H9 (cell line): Measurements from ENCODE around the gene RAB7B. TPM values are rescaled to one million over a fixed set of nuclear protein-coding genes. Genes with fewer than 3 reads are reported as not detected.

Experiments
- DNase-seq: peaks from one replicate; pipeline ENCODE4 v3.0.0-alpha.2; 2017
- H2AFZ ChIP-seq: one replicate; pipeline ENCODE4 v1.6.1; 2013; ENCODE audit warnings: mild to moderate bottlenecking, low read length, control low read depth, moderate library complexity
- H2AK5ac ChIP-seq: 2 replicates; pipeline ENCODE4 v1.6.1; 2013; ENCODE audit warnings: low read length, control low read depth, mixed read lengths; ENCODE audit not compliant: insufficient read length
- H2BK120ac ChIP-seq: one replicate; pipeline ENCODE4 v1.6.1; 2013; ENCODE audit warnings: low read depth, mild to moderate bottlenecking, low read length, control low read depth, inconsistent platforms; ENCODE audit not compliant: poor library complexity, severe bottlenecking
- H2BK12ac ChIP-seq: 2 replicates; pipeline ENCODE4 v1.6.1; 2013; ENCODE audit warnings: low read length, control low read depth, mixed read lengths, low read depth; ENCODE audit not compliant: insufficient read length
- H2BK15ac ChIP-seq: 2 replicates; pipeline ENCODE4 v1.6.1; 2013; ENCODE audit warnings: low read depth, low read length, control low read depth
- H2BK20ac ChIP-seq: one replicate; pipeline ENCODE4 v1.6.1; 2013; ENCODE audit warnings: low read depth, mild to moderate bottlenecking, low read length, control low read depth, inconsistent platforms; ENCODE audit not compliant: poor library complexity, severe bottlenecking
- H2BK5ac ChIP-seq: 2 replicates; pipeline ENCODE4 v1.6.1; 2013; ENCODE audit warnings: low read length, control low read depth, mixed read lengths; ENCODE audit not compliant: insufficient read length
- H3K14ac ChIP-seq: 2 replicates; pipeline ENCODE4 v1.6.1; 2013; ENCODE audit warnings: low read length, control low read depth; ENCODE audit not compliant: insufficient read depth
- H3K18ac ChIP-seq: 2 replicates; pipeline ENCODE4 v1.6.1; 2013; ENCODE audit warnings: low read depth, mild to moderate bottlenecking, mixed read lengths, low read length, control low read depth; ENCODE audit not compliant: insufficient read length
- H3K23ac ChIP-seq: 2 replicates; pipeline ENCODE4 v1.6.1; 2013; ENCODE audit warnings: low read length, control low read depth, mixed read lengths, low read depth; ENCODE audit not compliant: insufficient read length
- H3K23me2 ChIP-seq: 2 replicates; pipeline ENCODE4 v1.6.1; 2013; ENCODE audit warnings: low read depth, mild to moderate bottlenecking, mixed read lengths, low read length, control low read depth; ENCODE audit not compliant: insufficient read length, poor library complexity, severe bottlenecking
- H3K27ac ChIP-seq: 2 replicates; pipeline ENCODE4 v1.5.1; 2013; ENCODE audit warnings: low read length, control low read depth, mixed read lengths, low read depth; ENCODE audit not compliant: insufficient read length
- H3K27me3 ChIP-seq: 2 replicates; pipeline ENCODE4 v1.6.1; 2013; ENCODE audit warnings: low read length, control low read depth, inconsistent platforms; ENCODE audit not compliant: insufficient read depth
- H3K4ac ChIP-seq: 2 replicates; pipeline ENCODE4 v1.6.1; 2013; ENCODE audit warnings: low read depth, mild to moderate bottlenecking, control low read depth, inconsistent platforms, low read length, moderate library complexity
- H3K4me1 ChIP-seq: 2 replicates; pipeline ENCODE4 v1.6.1; 2013; ENCODE audit warnings: low read length, control low read depth, inconsistent platforms; ENCODE audit not compliant: insufficient read depth
- H3K4me2 ChIP-seq: 2 replicates; pipeline ENCODE4 v1.6.1; 2013; ENCODE audit warnings: low read length, control low read depth, mixed read lengths; ENCODE audit not compliant: insufficient read length, insufficient read depth
- H3K56ac ChIP-seq: 2 replicates; pipeline ENCODE4 v1.6.1; 2013; ENCODE audit warnings: low read depth, mild to moderate bottlenecking, mixed read lengths, low read length, control low read depth; ENCODE audit not compliant: insufficient read length
- H3K79me1 ChIP-seq: 2 replicates; pipeline ENCODE4 v1.6.1; 2013; ENCODE audit warnings: low read depth, mild to moderate bottlenecking, moderate library complexity, low read length, control low read depth, inconsistent platforms; ENCODE audit not compliant: insufficient read depth, poor library complexity, severe bottlenecking
- H3K79me2 ChIP-seq: 2 replicates; pipeline ENCODE4 v1.6.1; 2013; ENCODE audit warnings: low read length, control low read depth, inconsistent platforms; ENCODE audit not compliant: insufficient read depth
- H3K9ac ChIP-seq: 2 replicates; pipeline ENCODE4 v1.6.1; 2013; ENCODE audit warnings: low read length, control low read depth, mixed read lengths; ENCODE audit not compliant: insufficient read length; ENCODE audit errors: extremely low read depth
- H3K9me3 ChIP-seq: one replicate; pipeline ENCODE4 v1.6.1; 2013; ENCODE audit warnings: low read depth, low read length, inconsistent platforms; ENCODE audit not compliant: control insufficient read depth
- H3T11ph ChIP-seq: one replicate; pipeline ENCODE4 v1.6.1; 2013; ENCODE audit warnings: mild to moderate bottlenecking, low read length, control low read depth, inconsistent platforms
- H4K20me1 ChIP-seq: one replicate; pipeline ENCODE4 v1.6.1; 2013; ENCODE audit not compliant: control insufficient read depth, insufficient read length, insufficient read depth
- H4K5ac ChIP-seq: 2 replicates; pipeline ENCODE4 v1.6.1; 2013; ENCODE audit warnings: low read depth, mild to moderate bottlenecking, mixed read lengths, low read length, control low read depth; ENCODE audit not compliant: insufficient read length
- H4K8ac ChIP-seq: replicated peaks from 2 replicates; pipeline ENCODE4 v1.6.1; 2013; ENCODE audit warnings: low read length, control low read depth, mixed read lengths, low read depth; ENCODE audit not compliant: insufficient read length
- H4K91ac ChIP-seq: 2 replicates; pipeline ENCODE4 v1.6.1; 2013; ENCODE audit warnings: low read depth, mild to moderate bottlenecking, moderate library complexity, mixed read lengths, low read length, control low read depth; ENCODE audit not compliant: insufficient read length
- H3K27ac Mint-ChIP-seq, 3 experiments: 2 replicates in 2 of 3; 3 replicates in 1 of 3; pipeline ENCODE4 v1.8.0; 2020 to 2021; ENCODE audit warnings: mixed read lengths in 3 of 3, mild to moderate bottlenecking in 1 of 3, moderate library complexity in 1 of 3
- H3K27me3 Mint-ChIP-seq: 2 replicates; pipeline ENCODE4 v1.8.0; 2021; ENCODE audit warnings: low read depth, mild to moderate bottlenecking, moderate library complexity, mixed read lengths
- H3K36me3 Mint-ChIP-seq, 3 experiments: 2 replicates in 2 of 3; 3 replicates in 1 of 3; pipeline ENCODE4 v1.8.0; 2020 to 2021; ENCODE audit warnings: low read depth in 3 of 3, mixed read lengths in 3 of 3; ENCODE audit not compliant: insufficient read depth in 1 of 3
- H3K4me1 Mint-ChIP-seq, 2 experiments: 2 replicates each; pipeline ENCODE4 v1.8.0; 2020; ENCODE audit warnings: mixed read lengths in 2 of 2
- H3K4me3 Mint-ChIP-seq, 2 experiments: 2 replicates in 1 of 2; 3 replicates in 1 of 2; pipeline ENCODE4 v1.8.0; 2020 to 2021; ENCODE audit warnings: mild to moderate bottlenecking in 2 of 2, mixed read lengths in 2 of 2, moderate library complexity in 1 of 2
- H3K9me3 Mint-ChIP-seq, 2 experiments: 2 replicates in 1 of 2; 3 replicates in 1 of 2; pipeline ENCODE4 v1.8.0; 2020; ENCODE audit warnings: mild to moderate bottlenecking in 2 of 2, mixed read lengths in 2 of 2, moderate library complexity in 1 of 2
- WGBS: extraction: QIAGEN DNeasy Blood & Tissue Kit; methylation state at CpG from one replicate; pipeline ENCODE4 v1.1.7; 2013; ENCODE audit warnings: missing lambda C conversion rate, low lambda C conversion rate, mixed read lengths; ENCODE audit not compliant: insufficient read length; ENCODE audit errors: extremely low coverage; 5-methylcytosine and 5-hydroxymethylcytosine counted together
- total RNA-seq: library from RNA; stranded (reverse); gene quantifications from 2 replicates; pipeline ENCODE4 v1.2.1, GENCODE V29; 2021
- TF ChIP-seq, protein P1 (sequence below): fragments of 200-600 bp; sonication (generic); conservative IDR thresholded peaks from 3 replicates; pipeline ENCODE4 v1.8.0; 2021; ENCODE audit warnings: antibody characterized with exemption, mild to moderate bottlenecking

The RAB7B gene
- total RNA-seq, 1 experiment from 2014 or later: 0.68 TPM

- no CpG with 5 or more reads among the region's 3 CpGs for whole genome bisulfite sequencing
- H3K18ac ChIP-seq: no peak overlapping the region
- TF ChIP-seq, protein P1, sequence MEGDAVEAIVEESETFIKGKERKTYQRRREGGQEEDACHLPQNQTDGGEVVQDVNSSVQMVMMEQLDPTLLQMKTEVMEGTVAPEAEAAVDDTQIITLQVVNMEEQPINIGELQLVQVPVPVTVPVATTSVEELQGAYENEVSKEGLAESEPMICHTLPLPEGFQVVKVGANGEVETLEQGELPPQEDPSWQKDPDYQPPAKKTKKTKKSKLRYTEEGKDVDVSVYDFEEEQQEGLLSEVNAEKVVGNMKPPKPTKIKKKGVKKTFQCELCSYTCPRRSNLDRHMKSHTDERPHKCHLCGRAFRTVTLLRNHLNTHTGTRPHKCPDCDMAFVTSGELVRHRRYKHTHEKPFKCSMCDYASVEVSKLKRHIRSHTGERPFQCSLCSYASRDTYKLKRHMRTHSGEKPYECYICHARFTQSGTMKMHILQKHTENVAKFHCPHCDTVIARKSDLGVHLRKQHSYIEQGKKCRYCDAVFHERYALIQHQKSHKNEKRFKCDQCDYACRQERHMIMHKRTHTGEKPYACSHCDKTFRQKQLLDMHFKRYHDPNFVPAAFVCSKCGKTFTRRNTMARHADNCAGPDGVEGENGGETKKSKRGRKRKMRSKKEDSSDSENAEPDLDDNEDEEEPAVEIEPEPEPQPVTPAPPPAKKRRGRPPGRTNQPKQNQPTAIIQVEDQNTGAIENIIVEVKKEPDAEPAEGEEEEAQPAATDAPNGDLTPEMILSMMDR: no peak
- Mint-ChIP-seq H3K27me3 (peaks cover 23% of the 10 kb centered on the region), H3K4me3 (no peak overlapping the region), H3K9me3 (peaks cover 0 to 3% of the 10 kb centered on the region in 2 experiments; a peak in 2 of 5 replicates), H3K4me1 (peaks cover 19 to 34% of the 10 kb centered on the region in 2 experiments), H3K36me3 (no peaks in the 10 kb centered on the region; a peak in 2 of 7 replicates), H3K27ac (0 out of 7 replicates have a peak overlapping the region, but pooled peaks of 1 of the 3 experiments have one; percentile 17)
- peaks cover 3% of the 10 kb centered on the region for H3K23me2 ChIP-seq
- no peak overlapping the region for H3K4me2 ChIP-seq
- no peak overlapping the region for H2BK120ac ChIP-seq
- H3K27me3 ChIP-seq: peaks cover 8% of the 10 kb centered on the region; the same call in 1 of the 2 replicates
- no peak overlapping the region for H2BK12ac ChIP-seq
- H4K5ac ChIP-seq: no peak overlapping the region
- no peak overlapping the region for H4K8ac ChIP-seq
- no peak overlapping the region for H3T11ph ChIP-seq
- no peak overlapping the region for H2AK5ac ChIP-seq
- H4K91ac ChIP-seq: no peak overlapping the region
- H2BK20ac ChIP-seq: no peak overlapping the region
- peak; percentile 51 for DNase-seq
- H2BK5ac ChIP-seq: no peak overlapping the region
- no peaks in the 10 kb centered on the region for H3K79me2 ChIP-seq
- H3K14ac ChIP-seq: no peak overlapping the region
- no peak overlapping the region for H3K23ac ChIP-seq
- H3K4me1 ChIP-seq: no peaks in the 10 kb centered on the region
- H3K27ac ChIP-seq: no peak overlapping the region
- H3K56ac ChIP-seq: no peak overlapping the region
- H2BK15ac ChIP-seq: no peak overlapping the region
- no peak overlapping the region for H2AFZ ChIP-seq
- peaks cover 2% of the 10 kb centered on the region for H4K20me1 ChIP-seq
- no peaks in the 10 kb centered on the region for H3K9me3 ChIP-seq
- H3K9ac ChIP-seq: no peak overlapping the region
- no peaks in the 10 kb centered on the region for H3K79me1 ChIP-seq
- H3K4ac ChIP-seq: no peak overlapping the region
Measured at GRCh38 chr1:206001476-206001888, 1.7 kb downstream of the RAB7B start.
